AG04450 (cell line): ENCODE measurements around the gene MYO18B. TPM values are rescaled to one million over a fixed set of nuclear protein-coding genes. Genes with fewer than 3 reads are reported as not detected.

Experiments used
- CTCF ChIA-PET: fragments of 300-600, 350-600 bp; formaldehyde crosslinking; extraction: SDS; loops from one replicate; lab custom pipeline; 2022; ENCODE audit warnings: antibody characterized with exemption, inconsistent platforms; lab: Charles Lee
- POLR2A ChIA-PET: fragments of 350-600 bp; formaldehyde crosslinking; extraction: SDS; loops from one replicate; lab custom pipeline; 2021; ENCODE audit warnings: antibody characterized with exemption, inconsistent platforms; lab: Yijun Ruan, JAX
- DNase-seq: peaks from one replicate; pipeline ENCODE4 v3.0.0-alpha.2; 2011; ENCODE audit warnings: low read depth, low spot score
- H3K27ac ChIP-seq: one replicate; pipeline ENCODE4 v1.5.1; 2012; ENCODE audit warnings: low read depth, low read length, control low read depth
- H3K27me3 ChIP-seq: one replicate; pipeline ENCODE4 v1.6.0; 2012; ENCODE audit warnings: low read length; ENCODE audit not compliant: control insufficient read depth, insufficient read depth
- H3K4me3 ChIP-seq: 2 replicates; pipeline ENCODE4 v1.5.1; 2011; ENCODE audit warnings: mild to moderate bottlenecking, low read depth, low read length, control low read depth
- H3K9me3 ChIP-seq: 2 replicates; pipeline ENCODE4 v1.5.1; 2012; ENCODE audit warnings: low read length; ENCODE audit not compliant: control insufficient read depth, insufficient read depth
- CTCF ChIP-seq: IDR thresholded peaks from 2 replicates; pipeline ENCODE4 v1.5.1; 2011; ENCODE audit warnings: low read depth, low read length, control low read depth, inconsistent platforms
- polyA plus RNA-seq: library from polyadenylated mRNA; depleted of rRNA; stranded (reverse); fragments of >200 nt; gene quantifications from 2 replicates; pipeline ENCODE4 v1.2.3, GENCODE V29; 2011

Gene MYO18B
- polyA plus RNA-seq, 1 experiment, result not detected

- no peak for DNase-seq
- POLR2A ChIA-PET, result no interaction called here
- no peak for TF ChIP-seq CTCF
- CTCF ChIA-PET, result no interaction called here
- H3K4me3 ChIP-seq, result no peak overlapping the region
- H3K27ac ChIP-seq, result no peak overlapping the region
- H3K27me3 ChIP-seq, result no peaks in the 10 kb centered on the region
- peaks cover 16% of the 10 kb centered on the region for H3K9me3 ChIP-seq
Observed at GRCh38 chr22:25745341-25746011, 3.5 kb downstream of the MYO18B start.

GRCh38 chr22:25746012-25746373 is 4.0 kb downstream of the MYO18B start:
- H3K4me3 ChIP-seq, result no peak overlapping the region
- CTCF ChIA-PET, result no interaction called here
- H3K27me3 ChIP-seq, result no peaks in the 10 kb centered on the region
- no peak overlapping the region for H3K27ac ChIP-seq
- H3K9me3 ChIP-seq, result peaks cover 16% of the 10 kb centered on the region
- no peak for TF ChIP-seq CTCF
- DNase-seq, result no peak
- POLR2A ChIA-PET, result no interaction called here

- peak overlapping the region; percentile 70 for H3K27ac ChIP-seq
- no peak overlapping the region for H3K4me3 ChIP-seq
- ChIA-PET CTCF (no interaction called here), POLR2A (no interaction called here)
- no peak for TF ChIP-seq CTCF
- H3K9me3 ChIP-seq, result peaks cover 6% of the 10 kb centered on the region
- DNase-seq, result peak; percentile 36
- no peaks in the 10 kb centered on the region for H3K27me3 ChIP-seq
Observed at GRCh38 chr22:25747245-25747944, 5.4 kb downstream of the MYO18B start.

- no peaks in the 10 kb centered on the region for H3K27me3 ChIP-seq
- no peak for TF ChIP-seq CTCF
- ChIA-PET POLR2A (no interaction called here), CTCF (no interaction called here)
- DNase-seq, result no peak
- no peak overlapping the region for H3K27ac ChIP-seq
- peaks cover 7% of the 10 kb centered on the region for H3K9me3 ChIP-seq
- H3K4me3 ChIP-seq, result no peak overlapping the region
Observed at GRCh38 chr22:25748140-25748539, 6.2 kb downstream of the MYO18B start.

- Histone ChIP-seq H3K27me3 (no peaks in the 10 kb centered on the region), H3K27ac (no peak overlapping the region), H3K4me3 (no peak overlapping the region), H3K9me3 (peaks cover 10% of the 10 kb centered on the region)
- CTCF ChIA-PET, result no interaction called here
- no peak for TF ChIP-seq CTCF
- POLR2A ChIA-PET, result no interaction called here
- DNase-seq, result no peak
Observed at GRCh38 chr22:25748704-25749103, 6.7 kb downstream of the MYO18B start.
